ENCODE results near the gene RGS7.

RGS7 gene

DNA sequence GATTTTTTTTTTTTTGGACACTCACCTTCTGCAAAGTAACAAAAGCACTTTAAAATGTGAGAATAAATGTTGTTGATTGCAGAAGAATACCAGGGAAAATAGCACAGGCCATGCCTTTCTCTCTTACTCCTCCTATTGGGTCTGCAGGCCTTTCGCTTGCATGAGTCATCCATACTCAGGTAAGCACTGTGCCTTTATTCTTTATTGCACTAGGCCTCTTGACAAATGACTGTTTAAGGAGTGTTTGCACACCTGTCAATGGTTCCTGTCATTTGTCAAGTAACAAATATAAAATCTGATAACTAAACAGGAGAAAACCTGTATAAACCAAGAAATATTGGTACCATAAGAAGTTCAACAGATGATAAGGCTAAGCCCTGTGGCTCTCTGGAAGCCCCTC lies 106.5 kb downstream of the RGS7 start:
- Histone ChIP-seq H3K9me3 (no peaks in the 10 kb centered on the region), H3K36me3 (no peaks in the 10 kb centered on the region), H3K4me1 (ENCODE audit: control insufficient read depth in 1 of 2, insufficient read depth in 1 of 2, low read depth in 1 of 2, low read length in 1 of 2) (no peaks in the 10 kb centered on the region), H3K4me3 (ENCODE audit: low read depth in 1 of 2, low read length in 1 of 2) (no peak overlapping the region), H3K27me3 (no peaks in the 10 kb centered on the region), H3K27ac (no peak overlapping the region)
- no peak for TF ChIP-seq CTCF (IDR thresholded peaks at IDR 0.05)

GRCh38 chr1:241240069-241240468 lies 116.9 kb downstream of the RGS7 start:
- no peak for TF ChIP-seq CTCF (IDR thresholded peaks at IDR 0.05)
- H3K36me3 ChIP-seq: no peaks in the 10 kb centered on the region
- H3K4me3 ChIP-seq (ENCODE audit: low read depth in 1 of 2, low read length in 1 of 2): no peak overlapping the region
- H3K27ac ChIP-seq: no peak overlapping the region
- no peaks in the 10 kb centered on the region for H3K4me1 ChIP-seq (ENCODE audit: control insufficient read depth in 1 of 2, insufficient read depth in 1 of 2, low read depth in 1 of 2, low read length in 1 of 2)
- no peaks in the 10 kb centered on the region for H3K9me3 ChIP-seq
- H3K27me3 ChIP-seq: no peaks in the 10 kb centered on the region

GRCh38 chr1:241237873-241238272 lies 119.1 kb downstream of the RGS7 start:
- H3K4me3 ChIP-seq (ENCODE audit: low read depth in 1 of 2, low read length in 1 of 2): no peak overlapping the region
- H3K9me3 ChIP-seq: no peaks in the 10 kb centered on the region
- H3K27ac ChIP-seq: no peak overlapping the region
- no peaks in the 10 kb centered on the region for H3K36me3 ChIP-seq
- H3K4me1 ChIP-seq (ENCODE audit: control insufficient read depth in 1 of 2, insufficient read depth in 1 of 2, low read depth in 1 of 2, low read length in 1 of 2): no peaks in the 10 kb centered on the region
- no peaks in the 10 kb centered on the region for H3K27me3 ChIP-seq
- no peak for TF ChIP-seq CTCF (IDR thresholded peaks at IDR 0.05)

DNA sequence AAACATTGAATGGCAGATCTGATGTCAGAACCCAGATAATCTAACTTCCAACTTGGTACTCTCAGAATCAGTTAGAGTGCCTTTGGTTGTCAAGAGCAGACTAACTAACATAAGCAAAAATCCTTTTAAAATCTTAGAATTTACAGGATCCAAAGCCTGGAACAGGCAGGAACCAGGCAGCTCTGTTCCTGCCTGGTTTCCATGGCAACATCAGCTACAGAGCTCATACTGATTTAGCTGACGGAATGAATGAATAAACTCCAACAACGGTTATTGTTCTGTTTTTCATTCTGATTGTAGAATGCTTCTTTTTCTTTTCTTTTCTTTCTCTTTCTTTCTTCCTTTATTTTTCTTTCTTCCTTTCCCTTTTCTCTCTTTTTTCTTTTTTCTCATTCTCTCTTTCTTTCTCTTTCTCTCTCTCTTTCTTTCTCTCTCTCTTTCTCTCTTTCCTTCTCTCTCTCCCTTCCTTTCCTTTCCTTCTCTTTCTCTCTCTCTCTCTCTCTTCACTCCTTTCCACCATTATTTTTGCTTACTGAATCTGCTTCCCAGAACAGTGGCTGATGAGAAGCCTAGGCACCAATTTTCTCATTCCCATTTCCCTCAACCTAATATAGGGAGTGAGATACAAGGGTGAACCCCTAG lies 121.6 kb downstream of the RGS7 start:
- Histone ChIP-seq H3K4me3 (ENCODE audit: low read depth in 1 of 2, low read length in 1 of 2) (no peak overlapping the region), H3K27ac (no peak overlapping the region), H3K9me3 (no peaks in the 10 kb centered on the region), H3K4me1 (ENCODE audit: control insufficient read depth in 1 of 2, insufficient read depth in 1 of 2, low read depth in 1 of 2, low read length in 1 of 2) (no peaks in the 10 kb centered on the region), H3K36me3 (no peaks in the 10 kb centered on the region), H3K27me3 (no peaks in the 10 kb centered on the region)
- no peak for TF ChIP-seq CTCF (IDR thresholded peaks at IDR 0.05)

DNA sequence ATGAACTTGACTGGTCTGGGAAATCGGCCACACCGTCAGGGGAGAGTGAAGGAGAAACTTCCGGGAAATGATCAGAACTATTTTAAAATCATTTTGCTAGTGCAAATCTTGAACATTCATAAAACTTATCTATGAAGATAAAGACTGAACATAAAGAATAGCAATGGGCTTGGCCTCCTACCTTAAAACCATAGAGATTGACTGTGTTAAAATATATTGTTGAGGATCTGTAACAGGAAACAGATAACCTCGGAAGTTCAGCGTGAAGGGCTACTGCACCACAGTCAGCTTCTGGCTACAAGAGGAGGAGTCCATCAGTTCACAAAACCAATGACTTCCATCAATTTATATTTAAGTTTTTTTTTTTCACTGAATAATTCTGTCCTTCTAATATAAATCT lies 127.3 kb downstream of the RGS7 start:
- H3K27me3 ChIP-seq: no peaks in the 10 kb centered on the region
- no peaks in the 10 kb centered on the region for H3K4me1 ChIP-seq (ENCODE audit: control insufficient read depth in 1 of 2, insufficient read depth in 1 of 2, low read depth in 1 of 2, low read length in 1 of 2)
- H3K36me3 ChIP-seq: no peaks in the 10 kb centered on the region
- no peak for TF ChIP-seq CTCF (IDR thresholded peaks at IDR 0.05)
- no peaks in the 10 kb centered on the region for H3K9me3 ChIP-seq
- H3K27ac ChIP-seq: no peak overlapping the region
- no peak overlapping the region for H3K4me3 ChIP-seq (ENCODE audit: low read depth in 1 of 2, low read length in 1 of 2)

- Histone ChIP-seq H3K27ac (no peak overlapping the region), H3K4me3 (ENCODE audit: low read depth in 1 of 2, low read length in 1 of 2) (no peak overlapping the region), H3K36me3 (no peaks in the 10 kb centered on the region), H3K9me3 (no peaks in the 10 kb centered on the region), H3K4me1 (ENCODE audit: control insufficient read depth in 1 of 2, insufficient read depth in 1 of 2, low read depth in 1 of 2, low read length in 1 of 2) (no peaks in the 10 kb centered on the region), H3K27me3 (no peaks in the 10 kb centered on the region)
- TF ChIP-seq CTCF (IDR thresholded peaks at IDR 0.05): no peak
Observed at GRCh38 chr1:241229216-241229615, 127.8 kb downstream of the RGS7 start.
